ENCODE results near the gene MORC2. TPM values are rescaled to one million over a fixed set of nuclear protein-coding genes. Genes with fewer than 3 reads are reported as not detected.

Gene MORC2
- total and polyA plus RNA-seq, 9 of the 15 experiments (the other 6 are each of a cell fraction or from before 2014, with no cell fraction given): 3.3 to 34.7 (median 16.7) TPM

GRCh38 chr22:30968924-30969531, 454 bp upstream of the MORC2 start, which contains the start of gene TUG1 (continued):
- TF ChIP-seq DNMT1 (IDR thresholded peaks at IDR 0.05) (no peak), PHF8 (IDR thresholded peaks at IDR 0.05; ENCODE audit: borderline replicate concordance, low read length) (peak; percentile 52; the same call in 1 of the 2 replicates), ETV1 (tag; conservative IDR thresholded peaks at IDR 0.05; ENCODE audit: low read depth) (peak; percentile 86), YY1 (IDR thresholded peaks at IDR 0.05; ENCODE audit: borderline replicate concordance in 1 of 3, control insufficient read depth in 1 of 3, extremely low read depth in 1 of 3, insufficient read depth in 3 of 3, insufficient read length in 1 of 3, insufficient replicate concordance in 2 of 3, low read depth in 1 of 3, low read length in 2 of 3) (peak; percentile 41 to 88 (median 76)), CBX2 (IDR thresholded peaks at IDR 0.05; ENCODE audit: insufficient read depth, low read length, poor library complexity, severe bottlenecking) (no peak), HMGXB4 (CRISPR knock-in tag; IDR thresholded peaks at IDR 0.05) (peak; percentile 55; the same call in 1 of the 2 replicates), U2AF1 (optimal IDR thresholded peaks at IDR 0.05; ENCODE audit: low read depth, low read length) (no peak), MLX (CRISPR knock-in tag; conservative IDR thresholded peaks at IDR 0.05) (no peak), CBX8 (IDR thresholded peaks at IDR 0.05; ENCODE audit: borderline replicate concordance, extremely low read depth, low read depth, low read length, poor library complexity, severe bottlenecking) (no peak), HDAC8 (tag; IDR thresholded peaks at IDR 0.05) (no peak), HIVEP1 (CRISPR knock-in tag; IDR thresholded peaks at IDR 0.05) (no peak), CXXC5 (CRISPR knock-in tag; IDR thresholded peaks at IDR 0.05) (peak; percentile 80), ZBTB1 (CRISPR knock-in tag; IDR thresholded peaks at IDR 0.05; ENCODE audit: borderline replicate concordance, low read depth) (peak; percentile 50; the same call in 1 of the 2 replicates), HINFP (tag; conservative IDR thresholded peaks at IDR 0.05; ENCODE audit: low read depth) (no peak), NCOA4 (IDR thresholded peaks at IDR 0.05; ENCODE audit: partially characterized antibody) (no peak), TAF1 (IDR thresholded peaks at IDR 0.05; ENCODE audit: control insufficient read depth, extremely low read depth, insufficient read depth, low read length, severe bottlenecking) (peak; percentile 73), PURB (CRISPR knock-in tag; IDR thresholded peaks at IDR 0.05; ENCODE audit: low read depth) (no peak), FOSL1 (tag; conservative IDR thresholded peaks at IDR 0.05) (no peak)
- TF ChIP-seq, protein P1, sequence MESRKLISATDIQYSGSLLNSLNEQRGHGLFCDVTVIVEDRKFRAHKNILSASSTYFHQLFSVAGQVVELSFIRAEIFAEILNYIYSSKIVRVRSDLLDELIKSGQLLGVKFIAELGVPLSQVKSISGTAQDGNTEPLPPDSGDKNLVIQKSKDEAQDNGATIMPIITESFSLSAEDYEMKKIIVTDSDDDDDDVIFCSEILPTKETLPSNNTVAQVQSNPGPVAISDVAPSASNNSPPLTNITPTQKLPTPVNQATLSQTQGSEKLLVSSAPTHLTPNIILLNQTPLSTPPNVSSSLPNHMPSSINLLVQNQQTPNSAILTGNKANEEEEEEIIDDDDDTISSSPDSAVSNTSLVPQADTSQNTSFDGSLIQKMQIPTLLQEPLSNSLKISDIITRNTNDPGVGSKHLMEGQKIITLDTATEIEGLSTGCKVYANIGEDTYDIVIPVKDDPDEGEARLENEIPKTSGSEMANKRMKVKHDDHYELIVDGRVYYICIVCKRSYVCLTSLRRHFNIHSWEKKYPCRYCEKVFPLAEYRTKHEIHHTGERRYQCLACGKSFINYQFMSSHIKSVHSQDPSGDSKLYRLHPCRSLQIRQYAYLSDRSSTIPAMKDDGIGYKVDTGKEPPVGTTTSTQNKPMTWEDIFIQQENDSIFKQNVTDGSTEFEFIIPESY (CRISPR knock-in tag; IDR thresholded peaks at IDR 0.05): 0 out of 2 replicates have a peak, but pooled peaks have one; percentile 16

Data from K562 (cell line).